IMR-90 (cell line): ENCODE measurements around the gene DLEU7. TPM values are rescaled to one million over a fixed set of nuclear protein-coding genes. Genes with fewer than 3 reads are reported as not detected.

ENCODE experiments used
- ATAC-seq: fragments of 200-7000 bp; cut with Tn5 transposase; 2 replicates; pipeline ENCODE4 v1.9.1; 2020; ENCODE audit warnings: low read depth, mild to moderate bottlenecking, moderate library complexity
- BruUV-seq: library from RNA; stranded (reverse); fragments of 400-500 nt; replicated peaks from 2 replicates; lab custom pipeline; 2021; lab: Mats Ljungman, UMichigan
- CTCF ChIA-PET: fragments of 300-600 bp; formaldehyde crosslinking; extraction: SDS; loops from one replicate; lab custom pipeline; 2021; ENCODE audit warnings: antibody characterized with exemption; lab: Yijun Ruan, JAX
- POLR2A ChIA-PET: fragments of 300-600 bp; sonication (Branson Sonifier 250); formaldehyde crosslinking; loops from one replicate; lab custom pipeline; 2022; ENCODE audit warnings: antibody characterized with exemption; ENCODE audit not compliant: unreplicated experiment; lab: Charles Lee
- DNase-seq: peaks from one replicate; pipeline ENCODE4 v3.0.0; 2013
- H2AFZ ChIP-seq: replicated peaks from 2 replicates; pipeline ENCODE3; 2013; ENCODE audit warnings: low read length, mild to moderate bottlenecking; ENCODE audit not compliant: poor library complexity
- H2AK5ac ChIP-seq: 2 replicates; pipeline ENCODE4 v1.6.1; 2013; ENCODE audit warnings: low read depth, low read length, inconsistent platforms
- H2AK9ac ChIP-seq: replicated peaks from 2 replicates; pipeline ENCODE3; 2013; ENCODE audit warnings: mild to moderate bottlenecking, low read depth, low read length, moderate library complexity; ENCODE audit not compliant: poor library complexity
- H2BK120ac ChIP-seq: 2 replicates; pipeline ENCODE4 v1.6.1; 2013; ENCODE audit warnings: low read depth, low read length, inconsistent platforms
- H2BK15ac ChIP-seq: 3 replicates; pipeline ENCODE4 v1.6.1; 2013; ENCODE audit warnings: low read depth, low read length, inconsistent platforms
- H2BK20ac ChIP-seq: 2 replicates; pipeline ENCODE4 v1.6.1; 2013; ENCODE audit warnings: low read depth, mild to moderate bottlenecking, inconsistent platforms, low read length, moderate library complexity
- H2BK5ac ChIP-seq: 2 replicates; pipeline ENCODE4 v1.6.1; 2013; ENCODE audit warnings: mild to moderate bottlenecking, low read depth, low read length, inconsistent platforms; ENCODE audit not compliant: poor library complexity, severe bottlenecking
- H3K14ac ChIP-seq: replicated peaks from 2 replicates; pipeline ENCODE4 v1.6.1; 2013; ENCODE audit warnings: low read depth, low read length, inconsistent platforms
- H3K18ac ChIP-seq: 2 replicates; pipeline ENCODE4 v1.6.1; 2013; ENCODE audit warnings: low read depth, low read length, control low read depth
- H3K23ac ChIP-seq: 2 replicates; pipeline ENCODE4 v1.6.1; 2013; ENCODE audit warnings: low read depth, low read length, inconsistent platforms
- H3K27ac ChIP-seq: 2 replicates; pipeline ENCODE4 v1.5.1; 2013; ENCODE audit warnings: mild to moderate bottlenecking, control low read depth, low read length; ENCODE audit not compliant: insufficient read depth
- H3K27me3 ChIP-seq: 2 replicates; pipeline ENCODE4 v1.6.1; 2013; ENCODE audit warnings: low read length; ENCODE audit not compliant: control insufficient read depth, insufficient read depth
- H3K36me3 ChIP-seq: 2 replicates; pipeline ENCODE4 v1.6.1; 2013; ENCODE audit warnings: low read length, mixed read lengths; ENCODE audit not compliant: control insufficient read depth, insufficient read depth
- H3K4ac ChIP-seq: 2 replicates; pipeline ENCODE4 v1.6.1; 2013; ENCODE audit warnings: low read depth, low read length, inconsistent platforms
- H3K4me1 ChIP-seq: 2 replicates; pipeline ENCODE4 v1.6.1; 2013; ENCODE audit warnings: low read length, mixed read lengths; ENCODE audit not compliant: control insufficient read depth, insufficient read depth
- H3K4me2 ChIP-seq: 2 replicates; pipeline ENCODE4 v1.6.1; 2013; ENCODE audit warnings: low read depth, mild to moderate bottlenecking, control low read depth, low read length, moderate library complexity
- H3K4me3 ChIP-seq: 2 replicates; pipeline ENCODE4 v1.5.1; 2013; ENCODE audit warnings: low read depth, mild to moderate bottlenecking, control low read depth, low read length, moderate library complexity; ENCODE audit not compliant: insufficient read depth
- H3K56ac ChIP-seq: 2 replicates; pipeline ENCODE4 v1.6.1; 2013; ENCODE audit warnings: low read length, inconsistent platforms; ENCODE audit not compliant: insufficient read depth; ENCODE audit errors: extremely low read depth
- H3K79me1 ChIP-seq, 2 experiments: 2 replicates each; pipeline ENCODE4 v1.6.1; 2013; ENCODE audit warnings: low read length in 2 of 2, inconsistent platforms in 1 of 2, low read depth in 1 of 2
- H3K9ac ChIP-seq: 2 replicates; pipeline ENCODE4 v1.6.1; 2013; ENCODE audit warnings: low read depth, low read length, control low read depth
- H3K9me1 ChIP-seq: 2 replicates; pipeline ENCODE4 v1.6.1; 2013; ENCODE audit warnings: low read length, inconsistent platforms; ENCODE audit not compliant: insufficient read depth
- H3K9me3 ChIP-seq: 2 replicates; pipeline ENCODE4 v1.6.1; 2013; ENCODE audit warnings: low read length; ENCODE audit not compliant: control insufficient read depth, insufficient read depth
- H4K20me1 ChIP-seq: 2 replicates; pipeline ENCODE4 v1.6.1; 2013; ENCODE audit warnings: low read length, inconsistent platforms; ENCODE audit not compliant: insufficient read depth
- H4K5ac ChIP-seq: 2 replicates; pipeline ENCODE4 v1.6.1; 2013; ENCODE audit warnings: mild to moderate bottlenecking, low read depth, low read length, control low read depth
- H4K8ac ChIP-seq, 2 experiments: 2 replicates each; pipeline ENCODE4 v1.6.1; 2013; ENCODE audit warnings: low read depth in 2 of 2, low read length in 2 of 2, control low read depth in 1 of 2, inconsistent platforms in 1 of 2
- H4K91ac ChIP-seq: 2 replicates; pipeline ENCODE4 v1.6.1; 2013; ENCODE audit warnings: low read depth, low read length, inconsistent platforms; ENCODE audit not compliant: insufficient read depth
- BHLHE40 ChIP-seq: fragments of 150-350 bp; IDR thresholded peaks from 2 replicates; pipeline ENCODE4 v1.6.1; 2016; ENCODE audit warnings: mild to moderate bottlenecking, low read depth, low read length
- MAFK ChIP-seq: IDR thresholded peaks from 2 replicates; pipeline ENCODE4 v1.6.1; 2012; ENCODE audit warnings: low read depth, low read length, improper control_type of control experiment
- POLR2A ChIP-seq: IDR thresholded peaks from 2 replicates; pipeline ENCODE4 v1.6.1; 2012; ENCODE audit warnings: mild to moderate bottlenecking, low read depth, low read length
- RCOR1 ChIP-seq: IDR thresholded peaks from 2 replicates; pipeline ENCODE4 v1.6.1; 2012; ENCODE audit warnings: mild to moderate bottlenecking, low read length, improper control_type of control experiment; ENCODE audit not compliant: insufficient replicate concordance
- SMC3 ChIP-seq: fragments of 150-350 bp; IDR thresholded peaks from 2 replicates; pipeline ENCODE4 v1.6.1; 2016; ENCODE audit warnings: low read depth, mild to moderate bottlenecking, antibody characterized with exemption, low read length, moderate library complexity
- USF2 ChIP-seq: fragments of 150-350 bp; IDR thresholded peaks from 2 replicates; pipeline ENCODE4 v1.6.1; 2017; ENCODE audit warnings: mild to moderate bottlenecking, antibody characterized with exemption, low read length, low read depth
- dilution Hi-C: fragments of 300-500 bp; cut with HindIII; formaldehyde crosslinking; loops from one replicate; pipeline ENCODE4 v1.14.3; 2018; ENCODE audit warnings: low sequenced_read_pairs; ENCODE audit not compliant: unreplicated experiment
- in situ Hi-C: fragments of 300-500 bp; cut with MboI; formaldehyde crosslinking; loops from 3 replicates; pipeline ENCODE4 v1.14.3; 2019; ENCODE audit warnings: low sequenced_read_pairs, inconsistent platforms, mixed read lengths
- intact Hi-C: fragments of 100-400 bp; cut with micrococcal nuclease; formaldehyde crosslinking; loops from 2 replicates; pipeline ENCODE4 v1.10.0; 2022
- polyA plus RNA-seq, 3 experiments: library from polyadenylated mRNA; depleted of rRNA; stranded (reverse); fragments of >200 nt; gene quantifications; 2 replicates each; pipeline ENCODE4 v1.2.3, GENCODE V29; 2012; ENCODE audit warnings: low replicate concordance in 1 of 3
- total RNA-seq: library from RNA; depleted of rRNA; stranded (reverse); fragments of >200 nt; gene quantifications from 2 replicates; pipeline ENCODE4 v1.2.3, GENCODE V29; 2012
- TF ChIP-seq, protein P1 (sequence below): fragments of 150-350 bp; IDR thresholded peaks from 2 replicates; pipeline ENCODE4 v1.6.1; 2016; ENCODE audit warnings: low read depth, mild to moderate bottlenecking, low read length, moderate library complexity, borderline replicate concordance

DLEU7 gene
- total and polyA plus RNA-seq, 2 of the 4 experiments (the other 2 are of a cell fraction), result not detected

DNA sequence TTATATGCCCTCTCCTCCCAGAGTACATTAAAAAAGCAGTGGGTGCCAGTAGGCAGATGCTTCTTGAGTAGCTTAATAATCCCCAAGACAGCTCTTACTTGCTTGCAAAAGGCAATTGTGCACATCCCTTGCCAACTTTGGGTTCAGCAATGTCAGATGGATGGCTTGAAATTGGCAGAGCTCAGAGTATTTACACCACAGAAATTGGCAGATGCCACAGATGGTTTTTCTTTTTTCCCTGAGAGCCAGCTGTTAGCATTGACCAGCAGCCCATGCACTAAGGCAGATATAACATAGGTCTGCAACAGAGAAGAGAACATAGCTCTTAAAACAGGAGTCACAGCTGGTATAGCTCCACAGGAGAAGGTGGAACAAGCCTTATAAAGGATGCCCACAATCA is 47.7 kb upstream of the DLEU7 start:
- Histone ChIP-seq H3K27me3 (peaks cover 10% of the 10 kb centered on the region), H4K5ac (no peak overlapping the region), H3K23ac (no peak overlapping the region), H3K79me1 (no peaks in the 10 kb centered on the region), H4K20me1 (no peaks in the 10 kb centered on the region), H3K4ac (no peak overlapping the region), H2AFZ (no peak overlapping the region), H2BK15ac (no peak overlapping the region), H2BK5ac (no peak overlapping the region), H3K14ac (no peak overlapping the region), H3K4me2 (no peak overlapping the region), H2BK20ac (no peak overlapping the region), H4K8ac (no peak overlapping the region), H3K56ac (no peak overlapping the region), H3K9me1 (no peaks in the 10 kb centered on the region), H3K18ac (no peak overlapping the region), H3K9ac (no peak overlapping the region), H3K27ac (no peak overlapping the region), H3K4me3 (no peak overlapping the region), H3K9me3 (no peaks in the 10 kb centered on the region), H2AK5ac (no peak overlapping the region), H2AK9ac (no peak overlapping the region), H3K36me3 (no peaks in the 10 kb centered on the region), H2BK120ac (no peak overlapping the region), H4K91ac (no peak overlapping the region), H3K4me1 (no peaks in the 10 kb centered on the region)
- DNase-seq (no peak), ATAC-seq (no peak)
- intact Hi-C loops (no loop called here), in situ Hi-C loops (no loop called here), dilution Hi-C loops (no loop called here)
- no TSS peak for BruUV-seq
- ChIA-PET POLR2A (no interaction called here), CTCF (interaction anchor here (2.1 kb wide), 1 partner anchor 21 kb away, joined by 6 read pairs; no protein-coding TSS in a partner anchor)
- TF ChIP-seq POLR2A (no peak), BHLHE40 (no peak), MAFK (no peak), SMC3 (no peak), USF2 (no peak), RCOR1 (no peak)
- TF ChIP-seq, protein P1, sequence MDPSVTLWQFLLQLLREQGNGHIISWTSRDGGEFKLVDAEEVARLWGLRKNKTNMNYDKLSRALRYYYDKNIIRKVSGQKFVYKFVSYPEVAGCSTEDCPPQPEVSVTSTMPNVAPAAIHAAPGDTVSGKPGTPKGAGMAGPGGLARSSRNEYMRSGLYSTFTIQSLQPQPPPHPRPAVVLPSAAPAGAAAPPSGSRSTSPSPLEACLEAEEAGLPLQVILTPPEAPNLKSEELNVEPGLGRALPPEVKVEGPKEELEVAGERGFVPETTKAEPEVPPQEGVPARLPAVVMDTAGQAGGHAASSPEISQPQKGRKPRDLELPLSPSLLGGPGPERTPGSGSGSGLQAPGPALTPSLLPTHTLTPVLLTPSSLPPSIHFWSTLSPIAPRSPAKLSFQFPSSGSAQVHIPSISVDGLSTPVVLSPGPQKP, result no peak
